Measurements from ENCODE around the gene LRATD1.

GRCh38 chr2:14615121-14615520 is 17.4 kb upstream of the LRATD1 start:
- TF ChIP-seq POLR2A (IDR thresholded peaks at IDR 0.05) (no peak), CTCF (IDR thresholded peaks at IDR 0.05) (no peak)
